Naive thymus-derived CD4-positive, alpha-beta T cell (primary cell): ENCODE data around the gene CFH. TPM values are rescaled to one million over a fixed set of nuclear protein-coding genes. Genes with fewer than 3 reads are reported as not detected.

Source experiments
- ATAC-seq: fragments of 150-1000 bp; cut with Tn5 transposase; 2 replicates; pipeline ENCODE4 v1.10.0; 2021; ENCODE audit warnings: mild to moderate bottlenecking, moderate library complexity
- CTCF ChIA-PET: fragments of 350-600 bp; sonication (Branson Sonifier 250); formaldehyde crosslinking; loops from one replicate; lab custom pipeline; 2021; ENCODE audit warnings: antibody characterized with exemption; lab: Charles Lee
- POLR2A ChIA-PET: fragments of 350-600 bp; sonication (Branson Sonifier 250); formaldehyde crosslinking; loops from one replicate; lab custom pipeline; 2021; ENCODE audit warnings: antibody characterized with exemption, inconsistent platforms; lab: Charles Lee
- DNase-seq, 9 donors: peaks; one replicate each; pipeline versions ENCODE4 v3.0.0 to v3.0.0-alpha.2; 2020 to 2022; ENCODE audit warnings: mixed read lengths in 1 of 9
- H3K27ac ChIP-seq: one replicate; pipeline ENCODE4 v1.7.0; 2013; ENCODE audit warnings: mild to moderate bottlenecking, low read depth, low read length, moderate library complexity
- H3K27me3 ChIP-seq, 2 donors: one replicate each; pipeline ENCODE4 v1.7.0; 2013; ENCODE audit warnings: low read length in 2 of 2, mild to moderate bottlenecking in 2 of 2, moderate library complexity in 2 of 2; ENCODE audit not compliant: control insufficient read depth in 2 of 2, insufficient read depth in 2 of 2
- H3K36me3 ChIP-seq, 3 experiments: 1 replicate in 2 of 3; 2 replicates in 1 of 3; pipeline ENCODE4 v1.7.0; 2013; ENCODE audit warnings: low read length in 3 of 3, mild to moderate bottlenecking in 3 of 3, moderate library complexity in 1 of 3; ENCODE audit not compliant: insufficient read depth in 3 of 3, control insufficient read depth in 2 of 3
- H3K4me1 ChIP-seq, 2 donors: one replicate each; pipeline ENCODE4 v1.7.0; 2013; ENCODE audit warnings: low read length in 2 of 2, mild to moderate bottlenecking in 2 of 2, moderate library complexity in 1 of 2; ENCODE audit not compliant: control insufficient read depth in 2 of 2, insufficient read depth in 2 of 2
- H3K4me3 ChIP-seq: 2 replicates; pipeline ENCODE4 v1.7.0; 2013; ENCODE audit warnings: mild to moderate bottlenecking, low read length
- H3K9me3 ChIP-seq, 3 experiments: 1 replicate in 2 of 3; 2 replicates in 1 of 3; pipeline ENCODE4 v1.7.0; 2013; ENCODE audit warnings: low read length in 3 of 3; ENCODE audit not compliant: control insufficient read depth in 2 of 3
- H3K27ac Mint-ChIP-seq, 9 donors: one replicate each; pipeline ENCODE4 v1.8.0; 2020 to 2022; ENCODE audit warnings: mixed read lengths in 9 of 9, mild to moderate bottlenecking in 8 of 9, moderate library complexity in 5 of 9, inconsistent platforms in 2 of 9
- H3K27me3 Mint-ChIP-seq, 5 donors: one replicate each; pipeline ENCODE4 v1.8.0; 2021 to 2022; ENCODE audit warnings: mixed read lengths in 5 of 5, mild to moderate bottlenecking in 1 of 5
- H3K36me3 Mint-ChIP-seq, 5 donors: one replicate each; pipeline ENCODE4 v1.8.0; 2020 to 2022; ENCODE audit warnings: mixed read lengths in 5 of 5, mild to moderate bottlenecking in 3 of 5, inconsistent platforms in 1 of 5
- H3K4me1 Mint-ChIP-seq, 7 donors: one replicate each; pipeline ENCODE4 v1.8.0; 2020 to 2022; ENCODE audit warnings: mixed read lengths in 7 of 7, mild to moderate bottlenecking in 3 of 7, inconsistent platforms in 1 of 7
- H3K4me3 Mint-ChIP-seq, 10 donors: one replicate each; pipeline ENCODE4 v1.8.0; 2020 to 2022; ENCODE audit warnings: mild to moderate bottlenecking in 10 of 10, mixed read lengths in 10 of 10, moderate library complexity in 6 of 10, inconsistent platforms in 2 of 10
- H3K9me3 Mint-ChIP-seq, 11 donors: one replicate each; pipeline ENCODE4 v1.8.0; 2020 to 2022; ENCODE audit warnings: mixed read lengths in 11 of 11, mild to moderate bottlenecking in 4 of 11, inconsistent platforms in 1 of 11, moderate library complexity in 1 of 11
- intact Hi-C, 2 donors: fragments of 100-400 bp; cut with micrococcal nuclease; formaldehyde crosslinking; loops; one replicate each; pipeline ENCODE4 v1.15.1; 2023
- polyA plus RNA-seq, 2 donors: library from polyadenylated mRNA; unstranded; fragments of 300-500 nt; fragmentation: Illumina TruSeq; gene quantifications; one replicate each; pipeline ENCODE4 v1.2.3, GENCODE V29; 2021
- total RNA-seq, 6 experiments: library from RNA in 5 of 6; stranded (reverse) in 5 of 6; gene quantifications; 1 replicate in 5 of 6; 2 replicates in 1 of 6; pipeline ENCODE4 v1.2.3 and lab custom pipeline; 2021 to 2026

Gene CFH
- total and polyA plus RNA-seq, 7 experiments from 2014 or later: 0.22 to 10.6 (median 1.3) TPM; not detected in 2

GRCh38 chr1:196677781-196678509 lies 26.1 kb downstream of the CFH start:
- Histone ChIP-seq H3K4me1 (no peaks in the 10 kb centered on the region), H3K27me3 (no peaks in the 10 kb centered on the region), H3K36me3 (no peaks in the 10 kb centered on the region), H3K4me3 (no peak overlapping the region), H3K9me3 (no peaks in the 10 kb centered on the region), H3K27ac (no peak overlapping the region)
- Mint-ChIP-seq H3K36me3 (no peaks in the 10 kb centered on the region), H3K27ac (no peak overlapping the region), H3K4me3 (no peak overlapping the region), H3K9me3 (no peaks in the 10 kb centered on the region), H3K27me3 (peaks cover 0 to 6% (median 0%) of the 10 kb centered on the region in 5 donors), H3K4me1 (no peaks in the 10 kb centered on the region)
- intact Hi-C loops: no loop called here
- DNase-seq (no peak), ATAC-seq (no peak)
- CTCF ChIA-PET: no interaction called here
- POLR2A ChIA-PET: no interaction called here

GRCh38 chr1:196678510-196678884 lies 26.7 kb downstream of the CFH start:
- H3K27me3 Mint-ChIP-seq: peaks cover 0 to 6% (median 0%) of the 10 kb centered on the region in 5 donors
- Histone ChIP-seq H3K27ac (no peak overlapping the region), H3K27me3 (no peaks in the 10 kb centered on the region), H3K4me3 (no peak overlapping the region), H3K9me3 (no peaks in the 10 kb centered on the region), H3K36me3 (no peaks in the 10 kb centered on the region), H3K4me1 (no peaks in the 10 kb centered on the region)
- H3K9me3 Mint-ChIP-seq: peaks cover 0 to 4% (median 0%) of the 10 kb centered on the region in 11 donors
- ChIA-PET POLR2A (no interaction called here), CTCF (no interaction called here)
- H3K4me1 Mint-ChIP-seq: no peaks in the 10 kb centered on the region
- intact Hi-C loops: no loop called here
- H3K36me3 Mint-ChIP-seq: no peaks in the 10 kb centered on the region
- ATAC-seq (no peak), DNase-seq (no peak)
- H3K27ac Mint-ChIP-seq: no peak overlapping the region
- H3K4me3 Mint-ChIP-seq: no peak overlapping the region

GRCh38 chr1:196680107-196680506 lies 28.3 kb downstream of the CFH start:
- no peak overlapping the region for H3K27ac ChIP-seq
- H3K4me1 ChIP-seq: no peaks in the 10 kb centered on the region
- no peaks in the 10 kb centered on the region for H3K27me3 ChIP-seq
- no peak for DNase-seq
- Mint-ChIP-seq H3K27me3 (peaks cover 0 to 6% (median 0%) of the 10 kb centered on the region in 5 donors), H3K9me3 (peaks cover 0 to 6% (median 0%) of the 10 kb centered on the region in 11 donors), H3K36me3 (no peaks in the 10 kb centered on the region), H3K4me3 (no peak overlapping the region), H3K27ac (no peak overlapping the region), H3K4me1 (peaks cover 0 to 4% (median 0%) of the 10 kb centered on the region in 7 donors)
- no peak overlapping the region for H3K4me3 ChIP-seq
- H3K36me3 ChIP-seq: no peaks in the 10 kb centered on the region
- ChIA-PET POLR2A (no interaction called here), CTCF (no interaction called here)
- no peak for ATAC-seq
- no peaks in the 10 kb centered on the region for H3K9me3 ChIP-seq
- intact Hi-C loops: no loop called here

- POLR2A ChIA-PET: no interaction called here
- intact Hi-C loops: no loop called here
- H3K27ac ChIP-seq: no peak overlapping the region
- no peaks in the 10 kb centered on the region for H3K36me3 ChIP-seq
- Mint-ChIP-seq H3K36me3 (no peaks in the 10 kb centered on the region), H3K27me3 (no peaks in the 10 kb centered on the region), H3K27ac (no peak overlapping the region), H3K9me3 (peaks cover 0 to 6% (median 0%) of the 10 kb centered on the region in 11 donors), H3K4me1 (peaks cover 0 to 4% (median 0%) of the 10 kb centered on the region in 7 donors), H3K4me3 (no peak overlapping the region)
- DNase-seq: no peak
- no peak for ATAC-seq
- CTCF ChIA-PET: no interaction called here
- H3K4me3 ChIP-seq: no peak overlapping the region
- H3K4me1 ChIP-seq: no peaks in the 10 kb centered on the region
- H3K9me3 ChIP-seq: no peaks in the 10 kb centered on the region
- H3K27me3 ChIP-seq: no peaks in the 10 kb centered on the region
Observed at GRCh38 chr1:196684476-196684875, 32.6 kb downstream of the CFH start.

GRCh38 chr1:196685506-196685905 lies 33.7 kb downstream of the CFH start:
- H3K36me3 Mint-ChIP-seq: no peaks in the 10 kb centered on the region
- H3K4me1 ChIP-seq: no peaks in the 10 kb centered on the region
- intact Hi-C loops: no loop called here

GRCh38 chr1:196689001-196689400 lies 37.2 kb downstream of the CFH start:
- no peak for ATAC-seq
- no peak overlapping the region for H3K4me3 Mint-ChIP-seq
- CTCF ChIA-PET: no interaction called here

More at GRCh38 chr1:196685506-196685905, 33.7 kb downstream of the CFH start:
- H3K9me3 ChIP-seq: no peaks in the 10 kb centered on the region
- H3K4me3 ChIP-seq: no peak overlapping the region
- H3K27ac ChIP-seq: no peak overlapping the region
- H3K27me3 ChIP-seq: no peaks in the 10 kb centered on the region
- ChIA-PET CTCF (no interaction called here), POLR2A (no interaction called here)
- H3K36me3 ChIP-seq: no peaks in the 10 kb centered on the region
- DNase-seq: no peak
- ATAC-seq: no peak
- H3K4me1 Mint-ChIP-seq: peaks cover 0 to 4% (median 0%) of the 10 kb centered on the region in 7 donors
- H3K9me3 Mint-ChIP-seq: peaks cover 0 to 6% (median 0%) of the 10 kb centered on the region in 11 donors
- H3K27ac Mint-ChIP-seq: peak overlapping the region in 1 of 9 donors; percentile 24
- H3K27me3 Mint-ChIP-seq: no peaks in the 10 kb centered on the region
- no peak overlapping the region for H3K4me3 Mint-ChIP-seq

GRCh38 chr1:196690582-196690981 lies 38.7 kb downstream of the CFH start:
- H3K9me3 Mint-ChIP-seq: peaks cover 0 to 7% (median 0%) of the 10 kb centered on the region in 11 donors
- H3K4me1 Mint-ChIP-seq: no peaks in the 10 kb centered on the region
- H3K4me1 ChIP-seq: no peaks in the 10 kb centered on the region
- no peaks in the 10 kb centered on the region for H3K36me3 Mint-ChIP-seq
- no peaks in the 10 kb centered on the region for H3K9me3 ChIP-seq
- H3K27ac Mint-ChIP-seq: no peak overlapping the region
- ChIA-PET POLR2A (no interaction called here), CTCF (no interaction called here)
- DNase-seq (no peak), ATAC-seq (no peak)
- intact Hi-C loops: no loop called here
- no peaks in the 10 kb centered on the region for H3K27me3 ChIP-seq
- no peaks in the 10 kb centered on the region for H3K36me3 ChIP-seq
- no peak overlapping the region for H3K27ac ChIP-seq
- H3K4me3 ChIP-seq: no peak overlapping the region
- H3K27me3 Mint-ChIP-seq: no peaks in the 10 kb centered on the region
- H3K4me3 Mint-ChIP-seq: no peak overlapping the region

More at GRCh38 chr1:196689001-196689400, 37.2 kb downstream of the CFH start:
- Histone ChIP-seq H3K27me3 (no peaks in the 10 kb centered on the region), H3K4me1 (no peaks in the 10 kb centered on the region), H3K4me3 (no peak overlapping the region), H3K9me3 (no peaks in the 10 kb centered on the region), H3K27ac (no peak overlapping the region), H3K36me3 (no peaks in the 10 kb centered on the region)
- no peaks in the 10 kb centered on the region for H3K27me3 Mint-ChIP-seq
- H3K9me3 Mint-ChIP-seq: peaks cover 0 to 7% (median 0%) of the 10 kb centered on the region in 11 donors
- no peak for DNase-seq
- no peak overlapping the region for H3K27ac Mint-ChIP-seq
- peaks cover 0 to 4% (median 0%) of the 10 kb centered on the region in 7 donors for H3K4me1 Mint-ChIP-seq
- H3K36me3 Mint-ChIP-seq: no peaks in the 10 kb centered on the region
- intact Hi-C loops: no loop called here
- POLR2A ChIA-PET: no interaction called here
